AG09319 (cell line): ENCODE measurements around the gene STAG1.
"Not testable (repeated sequence)": the region's sequence is repeated elsewhere in the genome, so short reads cannot be mapped to it uniquely, and the experiment has no call there.

ENCODE experiments used
- DNase-seq: peaks from one replicate; pipeline ENCODE4 v3.0.0-alpha.2; 2010; ENCODE audit warnings: low read depth; ENCODE audit errors: extremely low read depth
- TF ChIP-seq, protein P1 (sequence below): IDR thresholded peaks from 2 replicates; pipeline ENCODE4 v1.5.1; 2011; ENCODE audit warnings: low read depth, mild to moderate bottlenecking, inconsistent platforms, low read length, moderate library complexity

The STAG1 gene

DNA sequence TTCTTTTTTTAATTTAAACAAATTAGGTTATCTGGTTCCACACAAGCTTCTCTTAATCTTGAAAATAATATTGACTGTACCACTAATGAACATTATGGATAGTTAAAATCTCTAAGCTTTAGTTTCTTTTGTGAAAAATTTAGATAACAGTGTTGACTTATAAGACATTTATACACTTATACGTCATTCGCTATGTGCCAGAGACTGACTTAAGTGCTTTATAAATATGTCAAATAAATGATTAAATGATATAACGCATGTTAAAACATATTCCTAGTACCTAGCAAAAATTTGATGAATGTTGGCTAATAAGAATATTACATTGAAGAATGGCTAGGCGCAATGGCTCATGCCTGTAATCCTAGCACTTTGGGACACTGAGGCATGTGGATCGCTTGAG lies 405.7 kb downstream of the STAG1 start:
- DNase-seq, result no peak
- TF ChIP-seq, protein P1, sequence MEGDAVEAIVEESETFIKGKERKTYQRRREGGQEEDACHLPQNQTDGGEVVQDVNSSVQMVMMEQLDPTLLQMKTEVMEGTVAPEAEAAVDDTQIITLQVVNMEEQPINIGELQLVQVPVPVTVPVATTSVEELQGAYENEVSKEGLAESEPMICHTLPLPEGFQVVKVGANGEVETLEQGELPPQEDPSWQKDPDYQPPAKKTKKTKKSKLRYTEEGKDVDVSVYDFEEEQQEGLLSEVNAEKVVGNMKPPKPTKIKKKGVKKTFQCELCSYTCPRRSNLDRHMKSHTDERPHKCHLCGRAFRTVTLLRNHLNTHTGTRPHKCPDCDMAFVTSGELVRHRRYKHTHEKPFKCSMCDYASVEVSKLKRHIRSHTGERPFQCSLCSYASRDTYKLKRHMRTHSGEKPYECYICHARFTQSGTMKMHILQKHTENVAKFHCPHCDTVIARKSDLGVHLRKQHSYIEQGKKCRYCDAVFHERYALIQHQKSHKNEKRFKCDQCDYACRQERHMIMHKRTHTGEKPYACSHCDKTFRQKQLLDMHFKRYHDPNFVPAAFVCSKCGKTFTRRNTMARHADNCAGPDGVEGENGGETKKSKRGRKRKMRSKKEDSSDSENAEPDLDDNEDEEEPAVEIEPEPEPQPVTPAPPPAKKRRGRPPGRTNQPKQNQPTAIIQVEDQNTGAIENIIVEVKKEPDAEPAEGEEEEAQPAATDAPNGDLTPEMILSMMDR, result no peak

DNA sequence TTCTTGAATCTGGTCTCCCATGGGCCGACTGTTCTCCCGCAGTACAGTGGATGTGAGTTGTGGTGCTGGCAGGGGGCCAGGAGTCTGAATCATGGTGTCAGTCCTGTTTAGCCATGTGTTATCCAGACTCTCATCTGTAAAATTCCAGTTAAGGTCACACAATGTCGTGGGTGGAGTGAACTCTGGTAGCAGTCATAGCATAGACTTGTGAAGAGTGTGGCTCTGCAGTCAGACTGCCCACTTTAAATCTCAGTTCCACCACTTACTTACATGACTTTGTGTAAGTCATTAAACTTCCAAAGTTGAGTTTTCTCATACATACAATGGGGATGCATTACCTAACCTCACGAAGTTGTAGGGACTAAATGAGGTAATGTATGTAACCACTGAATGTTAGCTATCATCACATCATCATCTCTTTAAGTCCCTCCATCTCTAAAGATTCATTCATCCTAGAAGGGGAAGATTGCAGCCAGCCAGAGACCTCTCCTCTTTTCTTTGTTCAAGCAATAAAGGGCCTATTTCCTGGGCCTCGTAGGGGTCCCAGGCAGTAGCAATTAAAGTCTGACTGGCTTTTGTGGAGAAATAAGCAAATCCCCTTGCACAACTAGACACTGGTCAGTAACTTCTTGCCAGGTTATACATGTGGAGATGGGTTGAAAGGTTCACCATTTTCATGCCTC lies 408.2 kb downstream of the STAG1 start:
- TF ChIP-seq, protein P1, result no peak
- DNase-seq, result peak; percentile 82

DNA sequence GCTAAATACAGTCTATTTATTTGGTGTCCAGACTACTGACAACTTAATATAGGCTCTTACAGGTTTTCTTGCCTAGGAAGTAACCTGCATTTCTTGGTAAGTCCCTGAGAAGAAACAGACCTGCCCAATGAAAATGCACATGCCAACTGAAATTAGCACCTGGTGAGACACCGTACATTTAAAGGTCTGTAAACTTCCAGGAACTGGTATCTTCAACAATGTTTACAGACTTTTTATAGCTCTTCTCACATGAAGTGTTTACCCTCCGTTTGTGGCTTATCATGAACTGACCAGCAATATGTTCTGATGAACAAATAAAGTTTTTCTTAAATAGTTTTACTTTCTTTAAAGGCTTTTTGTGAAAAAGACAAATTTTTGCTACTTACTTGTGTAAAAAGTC lies 408.7 kb downstream of the STAG1 start:
- DNase-seq, result no peak
- TF ChIP-seq, protein P1, result no peak

DNA sequence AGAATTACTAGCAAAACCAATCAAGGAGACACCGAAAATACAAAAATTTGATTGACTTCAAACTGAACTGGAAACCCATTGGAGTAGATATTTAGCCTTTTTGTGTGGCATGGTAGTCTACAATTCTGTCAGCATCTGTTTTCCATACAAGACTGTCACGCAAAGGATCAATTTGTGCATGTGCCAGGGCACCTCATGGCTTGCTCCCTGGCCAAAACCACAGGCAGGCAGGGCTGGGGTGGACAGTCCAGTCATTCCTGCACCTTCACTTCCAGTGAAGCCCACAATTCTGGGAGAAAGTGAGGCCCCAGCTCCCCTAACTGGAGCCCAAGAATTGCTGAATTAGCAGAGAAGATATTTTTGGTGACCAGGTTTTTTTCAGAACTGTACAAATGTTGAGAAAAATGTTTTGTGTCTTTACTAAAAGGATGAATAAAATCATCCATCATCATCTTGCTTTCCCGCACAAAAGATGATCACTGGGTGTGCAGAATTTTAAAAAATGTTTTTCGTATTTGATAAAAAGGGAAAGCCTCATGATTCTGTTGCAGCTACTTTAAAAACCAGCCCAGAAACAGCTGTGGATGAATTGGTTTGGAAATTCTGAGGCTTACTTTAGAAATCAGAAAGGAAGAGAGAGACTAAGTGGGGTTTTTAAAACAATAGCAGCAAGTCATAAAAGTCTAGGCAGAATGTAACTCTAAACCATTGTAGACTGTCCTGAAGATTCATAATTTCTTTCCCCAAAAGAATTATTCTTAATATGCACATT lies 415.7 kb downstream of the STAG1 start:
- TF ChIP-seq, protein P1, result no peak
- DNase-seq, result no peak

DNA sequence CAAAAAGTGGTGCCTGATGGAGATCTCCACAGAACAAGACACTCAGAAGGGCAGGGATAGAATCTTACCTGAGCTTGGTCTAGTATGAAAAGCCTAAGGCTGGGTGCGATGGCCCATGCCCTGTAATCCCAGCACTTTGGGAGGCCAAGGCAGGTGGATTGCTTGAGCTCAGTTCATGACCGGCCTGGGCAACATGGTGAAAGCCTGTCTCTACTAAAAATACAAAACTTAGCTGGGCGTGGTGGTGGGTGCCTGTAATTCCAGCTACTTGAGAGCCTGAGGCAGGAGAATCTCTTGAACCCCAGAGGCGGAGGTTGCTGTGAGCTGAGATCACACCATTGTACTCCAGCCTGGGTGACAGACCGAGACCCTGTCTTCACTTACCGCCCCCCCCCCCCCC lies 417.5 kb downstream of the STAG1 start:
- DNase-seq, result not testable (repeated sequence)

DNA sequence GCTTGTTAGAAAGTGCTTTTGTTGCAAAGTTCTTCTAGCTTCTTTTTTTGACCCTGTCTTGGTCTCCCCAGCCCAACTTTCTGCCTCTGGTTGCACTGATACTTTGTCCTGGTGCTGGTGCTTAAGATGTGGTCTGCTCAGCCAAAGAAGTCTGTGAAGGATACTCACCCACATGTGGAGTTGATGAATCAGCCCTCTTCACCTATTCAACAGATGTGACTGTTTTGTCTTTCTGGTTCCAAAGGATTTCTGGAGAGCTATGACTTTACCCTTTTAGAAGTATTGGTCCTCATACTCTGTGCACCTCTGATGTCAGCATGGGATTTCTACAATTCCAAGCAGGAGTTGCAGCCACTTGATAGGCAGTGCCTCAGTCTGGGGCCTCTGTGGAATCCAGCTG lies 418.0 kb downstream of the STAG1 start:
- TF ChIP-seq, protein P1, result no peak
- no peak for DNase-seq

DNA sequence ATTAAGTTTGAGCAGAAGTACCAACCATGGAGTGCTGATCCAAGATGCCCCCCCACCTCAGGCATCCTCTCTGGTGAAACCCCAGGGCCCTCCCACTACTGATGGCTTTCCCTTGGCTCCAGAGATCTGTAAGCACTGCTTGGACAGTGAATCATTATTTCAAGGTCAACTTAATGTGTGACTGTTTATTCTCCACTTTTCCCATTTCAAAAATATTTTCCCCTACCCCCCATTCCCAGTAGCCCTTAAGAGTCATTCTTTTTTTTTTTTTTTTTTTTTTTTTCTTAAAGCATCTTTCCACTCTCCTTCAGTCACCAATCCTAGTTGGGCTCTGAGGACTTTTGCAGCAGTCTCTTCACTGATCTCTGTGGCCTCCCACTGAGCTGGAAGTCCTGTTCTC lies 419.4 kb downstream of the STAG1 start:
- no peak for DNase-seq

More for the DNA sequence above, 419.4 kb downstream of the STAG1 start:
- TF ChIP-seq, protein P1, result no peak
